ENCODE measurements around the gene PFKFB3.

Gene PFKFB3

DNA sequence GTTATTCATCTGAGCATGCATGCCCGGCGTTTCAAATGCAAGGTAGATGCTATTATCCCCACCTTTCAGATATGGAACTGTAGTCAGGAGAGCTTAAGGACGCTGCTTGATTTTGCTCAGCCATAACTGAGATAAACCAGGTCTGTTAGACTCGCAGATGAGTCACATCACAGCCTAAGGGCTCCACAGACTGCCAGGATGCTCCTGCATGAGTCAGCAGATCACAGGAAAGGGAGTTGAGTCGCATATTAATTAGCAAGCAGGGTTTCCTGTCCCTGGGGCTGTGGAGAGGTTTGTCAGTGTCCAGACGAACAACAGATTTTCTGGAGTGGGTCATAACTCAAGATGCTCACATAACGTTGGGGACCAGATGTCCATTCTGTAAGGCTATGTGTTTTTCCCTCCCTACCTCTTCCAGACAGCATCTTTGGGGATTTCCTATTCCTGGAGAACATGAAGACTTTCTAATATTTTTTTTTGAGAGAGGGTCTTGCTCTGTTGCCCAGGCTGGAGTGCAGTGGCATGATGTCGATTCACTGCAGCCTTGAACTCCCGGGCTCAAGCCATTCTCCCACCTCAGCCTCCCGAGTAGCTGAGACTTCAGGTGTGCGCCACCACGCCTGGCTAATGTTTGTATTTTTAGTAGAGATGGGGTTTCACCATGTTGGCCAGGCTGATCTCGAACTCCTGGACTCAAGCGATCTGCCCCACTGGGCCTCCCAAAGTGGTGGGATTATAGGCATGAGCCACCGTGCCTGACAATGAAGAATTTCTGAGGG is 36.7 kb downstream of the PFKFB3 start:
- Histone ChIP-seq H3K36me3 (ENCODE audit: insufficient read depth, low read length) (peaks cover 22% of the 10 kb centered on the region), H3K9me2 (ENCODE audit: low read depth, low read length) (no peaks in the 10 kb centered on the region), H3K9ac (ENCODE audit: low read length) (no peak overlapping the region), H4K20me1 (ENCODE audit: insufficient read depth, low read length) (no peaks in the 10 kb centered on the region), H3K27me3 (ENCODE audit: insufficient read depth, low read length) (no peaks in the 10 kb centered on the region), H3K9me3 (ENCODE audit: low read length) (no peaks in the 10 kb centered on the region), H3K4me3 (ENCODE audit: low read depth, low read length, poor library complexity, severe bottlenecking) (no peak overlapping the region), H3K79me2 (ENCODE audit: insufficient read depth, low read length) (no peaks in the 10 kb centered on the region), H3K4me2 (ENCODE audit: low read length) (no peak overlapping the region), H3K27ac (ENCODE audit: low read depth, low read length, poor library complexity, severe bottlenecking) (no peak overlapping the region), H2AFZ (ENCODE audit: low read length) (no peak overlapping the region), H3K4me1 (ENCODE audit: insufficient read depth, low read length, severe bottlenecking) (no peaks in the 10 kb centered on the region), H3F3A (ENCODE audit: insufficient read depth, low read length) (no peaks in the 10 kb centered on the region)
- TF ChIP-seq, protein P1, sequence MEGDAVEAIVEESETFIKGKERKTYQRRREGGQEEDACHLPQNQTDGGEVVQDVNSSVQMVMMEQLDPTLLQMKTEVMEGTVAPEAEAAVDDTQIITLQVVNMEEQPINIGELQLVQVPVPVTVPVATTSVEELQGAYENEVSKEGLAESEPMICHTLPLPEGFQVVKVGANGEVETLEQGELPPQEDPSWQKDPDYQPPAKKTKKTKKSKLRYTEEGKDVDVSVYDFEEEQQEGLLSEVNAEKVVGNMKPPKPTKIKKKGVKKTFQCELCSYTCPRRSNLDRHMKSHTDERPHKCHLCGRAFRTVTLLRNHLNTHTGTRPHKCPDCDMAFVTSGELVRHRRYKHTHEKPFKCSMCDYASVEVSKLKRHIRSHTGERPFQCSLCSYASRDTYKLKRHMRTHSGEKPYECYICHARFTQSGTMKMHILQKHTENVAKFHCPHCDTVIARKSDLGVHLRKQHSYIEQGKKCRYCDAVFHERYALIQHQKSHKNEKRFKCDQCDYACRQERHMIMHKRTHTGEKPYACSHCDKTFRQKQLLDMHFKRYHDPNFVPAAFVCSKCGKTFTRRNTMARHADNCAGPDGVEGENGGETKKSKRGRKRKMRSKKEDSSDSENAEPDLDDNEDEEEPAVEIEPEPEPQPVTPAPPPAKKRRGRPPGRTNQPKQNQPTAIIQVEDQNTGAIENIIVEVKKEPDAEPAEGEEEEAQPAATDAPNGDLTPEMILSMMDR (IDR thresholded peaks at IDR 0.05; ENCODE audit: low read length) = no peak
- TF ChIP-seq EZH2 (IDR thresholded peaks at IDR 0.05; ENCODE audit: borderline replicate concordance, low read length) = no peak

DNA sequence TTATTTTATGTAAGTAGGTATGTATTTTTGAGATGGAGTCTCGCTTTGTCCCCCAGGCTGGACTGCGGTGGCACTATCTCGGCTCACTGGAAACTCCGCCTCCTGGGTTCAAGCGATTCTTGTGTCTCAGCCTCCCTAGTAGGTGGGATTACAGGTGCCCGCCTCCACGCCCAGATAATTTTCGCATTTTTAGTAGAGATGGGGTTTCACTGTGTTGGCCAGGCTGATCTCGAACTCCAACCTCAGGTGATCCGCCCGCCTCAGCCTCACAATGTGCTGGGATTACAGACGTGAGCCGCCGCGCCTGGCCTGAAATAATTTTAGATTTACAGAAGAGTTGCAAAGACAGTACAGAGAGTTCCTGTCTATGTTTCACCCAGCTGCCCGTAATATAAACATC is 37.5 kb downstream of the PFKFB3 start:
- H3K4me1 ChIP-seq (ENCODE audit: insufficient read depth, low read length, severe bottlenecking) = no peaks in the 10 kb centered on the region
- H3K9me2 ChIP-seq (ENCODE audit: low read depth, low read length) = no peaks in the 10 kb centered on the region
- no peak overlapping the region for H3K27ac ChIP-seq (ENCODE audit: low read depth, low read length, poor library complexity, severe bottlenecking)
- H3K79me2 ChIP-seq (ENCODE audit: insufficient read depth, low read length) = no peaks in the 10 kb centered on the region
- H3K27me3 ChIP-seq (ENCODE audit: insufficient read depth, low read length) = no peaks in the 10 kb centered on the region
- H2AFZ ChIP-seq (ENCODE audit: low read length) = no peak overlapping the region
- no peak overlapping the region for H3K4me3 ChIP-seq (ENCODE audit: low read depth, low read length, poor library complexity, severe bottlenecking)
- H3K36me3 ChIP-seq (ENCODE audit: insufficient read depth, low read length) = peaks cover 14% of the 10 kb centered on the region; the same call in 1 of the 2 replicates
- H4K20me1 ChIP-seq (ENCODE audit: insufficient read depth, low read length) = no peaks in the 10 kb centered on the region
- H3F3A ChIP-seq (ENCODE audit: insufficient read depth, low read length) = no peaks in the 10 kb centered on the region
- H3K9ac ChIP-seq (ENCODE audit: low read length) = no peak overlapping the region
- no peak overlapping the region for H3K4me2 ChIP-seq (ENCODE audit: low read length)
- no peak for TF ChIP-seq EZH2 (IDR thresholded peaks at IDR 0.05; ENCODE audit: borderline replicate concordance, low read length)
- no peaks in the 10 kb centered on the region for H3K9me3 ChIP-seq (ENCODE audit: low read length)

DNA sequence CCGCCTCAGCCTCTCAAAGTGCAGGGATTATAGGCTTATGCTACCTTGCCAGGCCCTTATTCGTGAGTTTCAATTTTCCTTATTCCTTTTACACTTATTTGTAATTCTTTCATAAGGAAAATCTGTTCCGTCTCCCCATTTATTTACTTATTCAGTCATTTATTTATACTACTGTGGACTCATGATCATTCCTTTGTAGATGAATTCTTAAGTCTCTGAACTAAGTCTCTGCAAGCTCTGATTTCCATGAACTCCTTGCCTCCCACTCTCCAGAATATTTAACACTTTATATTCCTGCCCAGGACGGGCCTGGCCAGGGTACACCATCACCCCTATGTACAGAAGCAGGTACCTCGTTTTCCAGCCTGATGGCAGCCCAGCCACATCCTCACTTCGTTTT is 39.4 kb downstream of the PFKFB3 start:
- H3F3A ChIP-seq (ENCODE audit: insufficient read depth, low read length) = no peaks in the 10 kb centered on the region
- no peaks in the 10 kb centered on the region for H3K79me2 ChIP-seq (ENCODE audit: insufficient read depth, low read length)
- H3K27me3 ChIP-seq (ENCODE audit: insufficient read depth, low read length) = no peaks in the 10 kb centered on the region
- H3K4me1 ChIP-seq (ENCODE audit: insufficient read depth, low read length, severe bottlenecking) = no peaks in the 10 kb centered on the region
- no peaks in the 10 kb centered on the region for H3K9me3 ChIP-seq (ENCODE audit: low read length)
- no peaks in the 10 kb centered on the region for H3K9me2 ChIP-seq (ENCODE audit: low read depth, low read length)
- H3K36me3 ChIP-seq (ENCODE audit: insufficient read depth, low read length) = 0 out of 2 replicates have a peak, but pooled peaks cover 5% of the 10 kb centered on the region
- H3K4me3 ChIP-seq (ENCODE audit: low read depth, low read length, poor library complexity, severe bottlenecking) = no peak overlapping the region
- no peak overlapping the region for H3K9ac ChIP-seq (ENCODE audit: low read length)
- no peak overlapping the region for H3K4me2 ChIP-seq (ENCODE audit: low read length)
- no peak overlapping the region for H2AFZ ChIP-seq (ENCODE audit: low read length)
- no peak overlapping the region for H3K27ac ChIP-seq (ENCODE audit: low read depth, low read length, poor library complexity, severe bottlenecking)
- TF ChIP-seq, protein P1 (IDR thresholded peaks at IDR 0.05; ENCODE audit: low read length) = no peak
- no peak for TF ChIP-seq EZH2 (IDR thresholded peaks at IDR 0.05; ENCODE audit: borderline replicate concordance, low read length)
- H4K20me1 ChIP-seq (ENCODE audit: insufficient read depth, low read length) = no peaks in the 10 kb centered on the region

DNA sequence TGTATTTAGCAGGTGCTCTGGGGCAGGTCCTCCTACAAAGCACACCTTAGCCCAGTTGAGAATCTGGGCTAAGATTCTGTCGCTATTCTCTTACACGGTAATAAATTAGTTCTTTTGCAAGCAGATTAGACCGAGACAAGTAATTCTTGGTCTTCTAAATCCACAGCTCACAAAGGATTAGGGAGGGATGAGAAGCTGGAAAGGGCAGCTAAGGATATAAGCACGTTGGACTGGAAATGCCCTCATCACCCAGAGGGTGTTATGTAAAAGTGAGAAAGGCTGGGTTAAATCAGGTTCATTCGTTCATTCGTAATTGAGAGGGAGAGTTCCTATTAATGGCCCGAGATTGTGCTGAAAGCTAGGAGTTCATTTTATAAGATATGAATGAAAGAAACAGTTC is 41.8 kb downstream of the PFKFB3 start:
- Histone ChIP-seq H3K4me1 (ENCODE audit: insufficient read depth, low read length, severe bottlenecking) (no peaks in the 10 kb centered on the region), H3K27ac (ENCODE audit: low read depth, low read length, poor library complexity, severe bottlenecking) (no peak overlapping the region), H3K9ac (ENCODE audit: low read length) (no peak overlapping the region), H3K9me2 (ENCODE audit: low read depth, low read length) (no peaks in the 10 kb centered on the region), H3K36me3 (ENCODE audit: insufficient read depth, low read length) (0 out of 2 replicates have a peak, but pooled peaks cover 5% of the 10 kb centered on the region), H2AFZ (ENCODE audit: low read length) (no peak overlapping the region), H3K9me3 (ENCODE audit: low read length) (no peaks in the 10 kb centered on the region), H3K4me2 (ENCODE audit: low read length) (no peak overlapping the region), H4K20me1 (ENCODE audit: insufficient read depth, low read length) (no peaks in the 10 kb centered on the region), H3K79me2 (ENCODE audit: insufficient read depth, low read length) (no peaks in the 10 kb centered on the region), H3K27me3 (ENCODE audit: insufficient read depth, low read length) (no peaks in the 10 kb centered on the region), H3K4me3 (ENCODE audit: low read depth, low read length, poor library complexity, severe bottlenecking) (no peak overlapping the region), H3F3A (ENCODE audit: insufficient read depth, low read length) (no peaks in the 10 kb centered on the region)
- TF ChIP-seq, protein P1 (IDR thresholded peaks at IDR 0.05; ENCODE audit: low read length) = no peak
- no peak for TF ChIP-seq EZH2 (IDR thresholded peaks at IDR 0.05; ENCODE audit: borderline replicate concordance, low read length)
